ENCODE data around the gene MCM10. TPM values are rescaled to one million over a fixed set of nuclear protein-coding genes. Genes with fewer than 3 reads are reported as not detected.

The MCM10 gene
- 5.1 and 14.1 TPM in 2 replicates for total RNA-seq

GRCh38 chr10:13160934-13161856 is at the start of gene MCM10:
Gene MCM10 (plus strand): TSS chr10:13161558. CDS start chr10:13164203, 2,645 bp downstream.

GRCh38 chr10:13234172-13234571 is 72.8 kb downstream of the MCM10 start, which contains the start of gene UCMA:
Gene UCMA (minus strand): TSS chr10:13234374. CDS start chr10:13234258, 116 bp downstream.

Other genes starting within 250 kb of the MCM10 start
- 0.28 and 2.2 TPM in 2 replicates for gene CCDC3, start 159.8 kb upstream of the MCM10 start, total RNA-seq
- 54.1 and 97.1 TPM in 2 replicates for gene OPTN, start 61.4 kb upstream of the MCM10 start, total RNA-seq
- gene UCMA, start 72.8 kb downstream of the MCM10 start, total RNA-seq = not detected in 2 replicates
- gene PHYH, start 138.5 kb downstream of the MCM10 start, total RNA-seq = 5.8 and 7.9 TPM in 2 replicates
- 28.2 and 37.0 TPM in 2 replicates for gene SEPHS1, start 186.7 kb downstream of the MCM10 start, total RNA-seq

Measured in endothelial cell of coronary artery (primary cell).